Transverse colon (tissue), 4 donors: ENCODE data around the gene RPS6KA5.

ENCODE experiments used
- CTCF ChIP-seq, 5 experiments: fragments of 200-600 bp in 3 of 5; fragments of 450-650 bp in 2 of 5; sonication (generic) in 3 of 5; IDR thresholded peaks; 1 replicate in 2 of 5; 2 replicates in 3 of 5; pipeline ENCODE4 v1.5.1; 2016 to 2017; ENCODE audit warnings: antibody characterized with exemption in 5 of 5, inconsistent platforms in 3 of 5, mild to moderate bottlenecking in 2 of 5, moderate library complexity in 1 of 5
- POLR2A ChIP-seq: fragments of 450-650 bp; IDR thresholded peaks from one replicate; pipeline ENCODE4 v1.6.1; 2016; ENCODE audit warnings: antibody characterized with exemption, mild to moderate bottlenecking, moderate library complexity
- POLR2AphosphoS5 ChIP-seq, 3 donors: sonication (generic); formaldehyde crosslinking; IDR thresholded peaks; one replicate each; pipeline ENCODE4 v1.6.1; 2016; ENCODE audit warnings: antibody characterized with exemption in 3 of 3

GRCh38 chr14:90995785-90996184 is 64.7 kb downstream of the RPS6KA5 start:
- no peak for TF ChIP-seq CTCF (IDR thresholded peaks at IDR 0.05)
- no peak for TF ChIP-seq POLR2A
- no peak for TF ChIP-seq POLR2AphosphoS5 (IDR thresholded peaks at IDR 0.05)
